ENCODE results near the gene NKX1-1.
"Not testable (repeated sequence)": the region's sequence is repeated elsewhere in the genome, so short reads cannot be mapped to it uniquely, and the experiment has no call there.

NKX1-1 gene

GRCh38 chr4:1406394-1406980, at the start of gene NKX1-1:
TSS of gene NKX1-1 (minus strand) at chr4:1406442. CDS start at chr4:1406442, 0 bp downstream.
- DNase-seq, result no peak

GRCh38 chr4:1453731-1454130, 47.5 kb upstream of the NKX1-1 start:
- DNase-seq, result no peak

GRCh38 chr4:1452431-1453051, 46.3 kb upstream of the NKX1-1 start:
- no peak for DNase-seq

GRCh38 chr4:1451752-1452122, 45.5 kb upstream of the NKX1-1 start:
- no peak for DNase-seq

- DNase-seq, result no peak
These were observed 45.0 kb upstream of the NKX1-1 start for GRCh38 chr4:1451106-1451751.

- no peak for DNase-seq
These were observed 43.8 kb upstream of the NKX1-1 start for GRCh38 chr4:1449833-1450741.

GRCh38 chr4:1449475-1449832, 43.2 kb upstream of the NKX1-1 start:
- DNase-seq, result no peak

GRCh38 chr4:1448589-1449420, 42.6 kb upstream of the NKX1-1 start:
- no peak for DNase-seq

GRCh38 chr4:1447676-1448588, 41.7 kb upstream of the NKX1-1 start:
- no peak for DNase-seq

GRCh38 chr4:1446502-1447386, 40.5 kb upstream of the NKX1-1 start:
- DNase-seq, result no peak

- no peak for DNase-seq
These were observed 39.6 kb upstream of the NKX1-1 start for GRCh38 chr4:1445716-1446445.

GRCh38 chr4:1443688-1444172, 37.5 kb upstream of the NKX1-1 start:
- DNase-seq, result not testable (repeated sequence)

- no peak for DNase-seq
These were observed 20.8 kb upstream of the NKX1-1 start for GRCh38 chr4:1427010-1427409.

GRCh38 chr4:1421657-1422056, 15.4 kb upstream of the NKX1-1 start:
- DNase-seq, result no peak

GRCh38 chr4:1419708-1420107, 13.5 kb upstream of the NKX1-1 start:
- no peak for DNase-seq

- no peak for DNase-seq
These were observed 12.4 kb upstream of the NKX1-1 start for GRCh38 chr4:1418494-1419285.

- DNase-seq, result no peak
These were observed 11.5 kb upstream of the NKX1-1 start for GRCh38 chr4:1417522-1418390.

- DNase-seq, result no peak
These were observed 10.7 kb upstream of the NKX1-1 start for GRCh38 chr4:1416948-1417260.

Data from CD4-positive, alpha-beta T cell treated with Interferon gamma for 1 hour (primary cell).